Cortex of kidney (tissue), 1 donor: ENCODE results near the gene HNRNPM.
"Not testable (repeated sequence)": the region's sequence is repeated elsewhere in the genome, so short reads cannot be mapped to it uniquely, and the experiment has no call there.

Experiments used
- DNase-seq: peaks from one replicate; lab custom pipeline; 2025; lab: John Stamatoyannopoulos, UW

HNRNPM gene

GRCh38 chr19:8425331-8425730 lies 19.4 kb upstream of the HNRNPM start:
- not testable (repeated sequence) for DNase-seq

GRCh38 chr19:8426283-8426682 lies 18.5 kb upstream of the HNRNPM start:
- no peak for DNase-seq

GRCh38 chr19:8429044-8429443 lies 15.7 kb upstream of the HNRNPM start:
- no peak for DNase-seq

DNA sequence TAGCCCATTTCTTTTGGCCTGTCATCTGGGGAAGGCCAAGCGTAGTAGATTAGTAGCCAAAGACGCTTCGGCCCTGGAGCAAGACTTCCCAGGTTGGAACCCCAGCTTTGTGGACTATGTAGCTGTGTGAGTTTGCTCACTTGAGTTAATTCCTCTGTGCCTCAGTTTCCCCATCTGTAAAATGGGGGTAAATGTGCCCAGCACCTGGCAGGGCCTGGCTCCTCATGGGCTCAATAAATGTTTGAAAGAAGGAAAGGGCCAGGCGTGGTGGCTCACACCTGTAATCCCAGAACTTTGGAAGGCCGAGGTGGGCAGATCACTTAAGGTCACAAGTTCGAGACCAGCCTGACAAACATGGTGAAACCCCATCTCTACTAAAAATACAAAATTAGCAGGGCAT lies 14.9 kb upstream of the HNRNPM start:
- DNase-seq: no peak

DNA sequence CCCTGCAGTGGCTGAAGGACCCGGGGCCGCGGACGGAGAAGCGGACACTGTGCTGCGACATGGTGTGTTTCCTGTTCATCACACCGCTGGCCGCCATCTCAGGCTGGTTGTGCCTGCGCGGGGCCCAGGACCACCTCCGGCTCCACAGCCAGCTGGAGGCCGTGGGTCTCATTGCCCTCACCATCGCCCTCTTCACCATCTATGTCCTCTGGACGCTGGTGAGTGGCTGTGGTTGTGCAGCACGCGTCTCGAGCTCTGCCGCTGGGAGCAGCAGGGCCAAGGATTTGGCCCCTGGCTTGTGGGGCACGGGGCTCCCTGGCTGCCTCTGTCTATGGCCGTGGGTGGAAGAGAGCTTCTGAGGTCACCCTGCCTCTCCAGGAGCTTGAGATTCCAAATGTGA lies 14.1 kb upstream of the HNRNPM start:
- no peak for DNase-seq

GRCh38 chr19:8438236-8438635 lies 6.5 kb upstream of the HNRNPM start:
- no peak for DNase-seq

DNA sequence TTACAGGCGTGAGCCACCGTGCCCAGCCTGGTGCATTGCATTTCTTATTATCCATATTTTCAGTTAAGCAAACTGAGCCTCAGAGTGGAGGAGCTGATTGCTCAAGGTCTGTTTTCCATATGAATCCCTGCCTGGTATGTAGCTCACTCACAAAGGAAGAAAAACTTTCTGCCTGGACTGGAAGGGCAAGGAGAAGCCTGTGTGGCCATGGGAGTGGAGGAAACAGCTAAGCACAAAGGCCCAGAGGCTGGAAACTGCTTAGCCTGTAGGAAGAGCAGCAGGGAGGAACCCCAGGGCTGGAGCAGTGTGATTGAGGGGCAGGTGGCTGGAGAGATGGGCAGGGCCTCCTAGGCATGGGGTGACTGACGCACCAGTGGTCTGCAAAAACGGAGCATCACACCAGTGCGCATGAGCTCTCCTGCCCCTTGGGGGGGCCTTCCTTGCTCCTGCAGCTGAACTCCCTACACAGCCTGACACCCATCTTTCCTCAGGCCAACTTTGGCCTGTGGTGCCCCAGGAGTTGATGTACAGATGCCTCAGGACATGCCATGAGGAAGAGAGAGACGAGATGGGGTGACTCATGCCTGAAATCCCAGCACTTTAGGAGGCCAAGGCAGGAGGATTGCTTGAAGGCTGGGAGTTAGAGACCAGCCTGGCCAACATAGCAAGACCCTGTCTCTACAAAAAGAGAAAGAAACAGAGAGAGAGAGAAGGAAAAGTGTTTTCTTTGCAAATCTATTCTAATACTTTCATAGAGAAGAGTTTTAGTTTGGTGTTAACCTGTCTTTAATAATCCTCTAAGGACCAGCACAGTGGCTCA lies 2.8 kb upstream of the HNRNPM start:
- DNase-seq: no peak

DNA sequence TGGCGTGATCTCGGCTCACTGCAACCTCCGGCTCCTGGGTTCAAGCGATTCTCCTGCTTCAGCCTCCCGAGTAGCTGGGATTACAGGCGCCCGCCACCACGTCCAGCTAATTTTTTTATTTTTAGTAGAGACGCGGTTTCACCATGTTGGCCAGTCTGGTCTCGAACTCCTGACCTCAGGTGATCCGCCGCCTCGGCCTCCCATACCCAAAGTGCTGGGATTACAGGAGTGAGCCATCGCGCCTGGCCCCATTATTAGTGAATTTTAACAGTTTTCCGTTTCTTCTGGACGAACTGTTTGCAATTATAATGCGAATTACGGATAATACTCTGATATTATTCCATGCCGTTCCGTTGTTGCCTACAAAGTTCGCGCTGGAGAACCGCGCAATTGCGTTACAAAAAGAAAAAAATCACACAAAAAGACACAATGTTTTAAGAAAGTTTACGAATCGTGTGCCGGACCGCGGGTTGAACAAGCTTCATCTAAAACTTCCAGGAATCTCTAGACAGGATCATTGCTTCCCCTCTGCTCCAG lies 567 bp upstream of the HNRNPM start:
- not testable (repeated sequence) for DNase-seq

GRCh38 chr19:8445488-8446001 lies 770 bp downstream of the HNRNPM start:
- no peak for DNase-seq

GRCh38 chr19:8446061-8446709 lies 1.4 kb downstream of the HNRNPM start:
- no peak for DNase-seq

DNA sequence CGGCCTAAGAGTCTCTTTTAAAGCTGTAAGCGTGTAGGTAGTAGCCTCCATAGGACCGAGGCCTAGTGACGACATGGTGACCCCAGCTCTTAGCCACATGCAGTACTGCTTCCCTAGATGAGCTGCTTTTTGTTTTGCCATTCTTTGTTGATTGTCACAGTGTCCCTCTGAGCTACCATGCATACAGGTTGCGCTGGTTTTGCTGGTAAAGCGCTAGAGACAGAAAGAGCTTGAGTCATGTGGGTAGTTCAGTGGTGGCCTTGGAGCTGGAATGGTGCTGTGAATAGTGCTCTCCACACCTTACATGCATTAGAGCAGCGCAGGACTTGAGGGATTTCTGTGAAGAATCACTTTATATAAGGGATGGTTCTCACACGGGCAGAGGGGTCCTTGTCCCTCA lies 5.1 kb downstream of the HNRNPM start:
- DNase-seq: no peak

- no peak for DNase-seq
Observed at GRCh38 chr19:8451377-8451776, 6.6 kb downstream of the HNRNPM start.

GRCh38 chr19:8451885-8452284 lies 7.1 kb downstream of the HNRNPM start:
- no peak for DNase-seq

GRCh38 chr19:8452446-8453123 lies 7.8 kb downstream of the HNRNPM start:
- DNase-seq: no peak

DNA sequence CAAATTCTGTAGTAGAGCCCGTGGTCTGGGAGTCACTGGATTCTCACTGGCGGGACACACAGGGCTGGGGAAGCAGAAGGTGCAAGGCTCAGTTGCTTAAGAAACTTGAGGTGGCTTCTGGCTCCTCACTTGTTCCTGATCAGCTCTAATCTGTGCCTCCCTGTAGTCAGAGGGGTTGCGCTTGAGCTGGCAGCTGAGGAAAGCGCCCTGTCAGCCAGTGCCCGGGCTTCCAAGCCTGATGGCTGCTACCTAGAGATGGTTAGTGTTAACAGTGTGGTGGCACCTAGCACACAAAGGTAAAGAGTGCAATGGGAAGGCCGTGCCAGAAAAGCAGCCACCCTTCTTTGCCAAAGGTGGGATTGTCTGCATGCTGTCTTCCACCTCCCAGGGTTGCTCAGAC lies 8.8 kb downstream of the HNRNPM start:
- DNase-seq: no peak

GRCh38 chr19:8454218-8454617 lies 9.4 kb downstream of the HNRNPM start:
- DNase-seq: no peak

DNA sequence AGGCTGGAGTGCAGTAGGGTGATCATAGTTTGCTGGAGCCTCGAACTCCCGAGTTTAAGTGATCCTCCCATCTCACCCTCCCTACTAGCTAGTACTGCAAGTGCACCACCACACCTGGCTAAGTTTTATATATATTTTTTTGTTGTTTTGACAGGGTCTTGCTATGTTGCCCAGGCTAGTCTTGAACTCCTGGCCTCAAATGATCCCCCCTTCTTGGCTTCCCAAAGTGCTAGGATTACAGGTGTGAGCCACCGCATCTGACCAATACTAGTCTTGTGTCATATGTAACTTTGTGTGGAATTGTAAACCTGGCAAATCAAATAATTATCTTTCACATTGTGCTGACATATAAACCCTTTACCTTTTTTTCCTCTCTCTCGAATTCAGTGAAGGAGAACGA lies 10.2 kb downstream of the HNRNPM start:
- DNase-seq: no peak

GRCh38 chr19:8456064-8456463 lies 11.3 kb downstream of the HNRNPM start:
- DNase-seq: no peak

DNA sequence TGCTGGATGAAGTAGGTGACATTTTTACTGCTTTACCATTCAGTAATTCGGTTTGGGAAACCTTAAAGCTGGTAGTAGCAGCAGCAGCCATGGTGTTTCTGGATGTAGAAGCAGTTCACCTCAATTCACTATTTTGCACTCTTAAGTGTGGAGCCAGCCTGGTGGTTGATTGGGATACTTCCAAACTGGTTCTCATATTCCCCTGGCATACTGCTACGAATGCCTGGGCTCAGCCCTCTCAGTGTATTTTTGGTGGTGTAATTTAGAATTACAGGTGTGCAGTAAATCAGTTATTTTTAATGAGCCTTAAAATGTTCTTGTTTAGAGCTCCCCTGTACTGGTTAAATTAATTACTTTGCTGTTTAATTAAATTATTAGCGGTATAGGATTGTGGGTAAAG lies 12.4 kb downstream of the HNRNPM start:
- DNase-seq: no peak

DNA sequence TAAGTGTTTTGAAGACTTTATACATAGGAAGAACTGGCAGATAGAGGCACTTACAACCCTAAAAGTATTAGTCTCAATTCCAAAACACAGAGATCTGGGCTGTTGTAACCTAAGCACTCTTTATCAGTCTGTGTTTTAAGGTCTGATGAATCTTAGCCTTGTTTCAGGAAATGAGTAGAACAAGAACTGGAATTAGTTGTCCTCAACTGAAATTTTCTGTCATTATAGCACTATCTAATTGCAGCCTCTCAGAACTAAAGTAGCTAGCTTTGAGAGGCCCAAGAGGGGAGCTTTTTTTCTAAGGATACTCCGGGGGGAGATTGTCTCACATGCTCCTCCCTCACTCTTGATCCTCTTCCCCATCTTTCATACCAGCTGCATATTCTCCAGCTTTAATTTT lies 13.1 kb downstream of the HNRNPM start:
- no peak for DNase-seq

DNA sequence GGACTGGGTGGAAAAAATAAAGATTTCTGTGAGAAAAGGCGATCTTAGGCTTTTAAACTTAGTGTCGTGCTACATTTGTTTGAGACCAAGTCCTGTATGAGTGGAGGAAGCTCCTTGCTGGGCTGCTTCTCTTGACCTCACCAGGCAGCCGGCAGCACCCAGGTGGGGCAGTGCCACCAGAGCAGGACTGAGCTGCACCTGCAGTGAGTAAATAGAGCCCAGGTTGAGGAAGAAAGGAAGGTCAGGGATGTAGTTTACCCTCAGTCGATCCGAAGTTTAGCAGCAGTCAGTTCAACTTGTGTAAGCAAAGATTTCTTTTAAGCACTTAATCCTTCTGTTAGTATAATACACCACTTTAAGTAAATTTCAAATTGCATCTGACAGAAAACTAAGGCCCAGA lies 13.6 kb downstream of the HNRNPM start:
- DNase-seq: no peak

DNA sequence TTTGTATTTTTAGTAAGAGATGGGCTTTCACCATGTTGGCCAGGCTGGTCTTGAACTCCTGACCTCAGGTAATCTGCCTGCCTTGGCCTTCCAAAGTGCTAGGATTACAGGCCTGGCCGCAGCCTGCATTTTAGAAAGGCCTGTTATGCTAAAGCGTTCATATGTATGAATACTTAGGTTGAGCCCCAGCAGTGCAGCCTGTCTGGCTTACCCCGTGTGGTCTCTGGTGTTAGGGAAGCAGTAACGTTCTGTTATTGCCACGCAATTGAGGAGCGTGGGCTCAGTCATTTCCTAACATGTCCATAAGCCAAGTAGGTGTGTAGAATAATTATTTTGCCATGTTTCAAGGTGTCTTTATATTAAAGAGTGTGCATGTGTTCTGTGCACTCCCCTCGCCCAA lies 14.3 kb downstream of the HNRNPM start:
- DNase-seq: no peak
